Measurements from ENCODE around the gene LRRC46.

LRRC46 gene

GRCh38 chr17:47882247-47882646 lies 50.8 kb downstream of the LRRC46 start:
- ChIA-PET POLR2A (ENCODE audit: low non-redundant PET) (no interaction called here), CTCF (interaction anchor here (0.6 to 6.1 kb wide), 2 partner anchors 40 to 70 kb away, joined by 3 to 78 read pairs; partner anchors contain the start of gene SCRN2)
- H3K27ac ChIP-seq = peak overlapping the region; percentile 50
- DNase-seq (ENCODE audit: low spot score) = no peak
- TF ChIP-seq CTCF (conservative IDR thresholded peaks at IDR 0.05; ENCODE audit: low read depth) = no peak

- no peak for TF ChIP-seq CTCF (conservative IDR thresholded peaks at IDR 0.05; ENCODE audit: low read depth)
- ChIA-PET CTCF (interaction anchor here (6.1 kb wide), 1 partner anchor 41 kb away, joined by 78 read pairs; the partner anchor contains the start of gene SCRN2), POLR2A (ENCODE audit: low non-redundant PET) (no interaction called here)
- H3K27ac ChIP-seq = peak overlapping the region; percentile 50
- no peak for DNase-seq (ENCODE audit: low spot score)
Observed at GRCh38 chr17:47882695-47883588, 51.5 kb downstream of the LRRC46 start.

GRCh38 chr17:47883589-47884426 lies 52.3 kb downstream of the LRRC46 start:
- peak overlapping the region; percentile 67 for H3K27ac ChIP-seq
- CTCF ChIA-PET = interaction anchor here (2.6 to 6.1 kb wide), 2 partner anchors 37 to 42 kb away, joined by 15 to 78 read pairs; partner anchors contain the start of gene SCRN2
- DNase-seq (ENCODE audit: low spot score) = no peak
- POLR2A ChIA-PET (ENCODE audit: low non-redundant PET) = no interaction called here
- no peak for TF ChIP-seq CTCF (conservative IDR thresholded peaks at IDR 0.05; ENCODE audit: low read depth)

- CTCF ChIA-PET = interaction anchor here (2.6 to 6.1 kb wide), 2 partner anchors 37 to 43 kb away, joined by 15 to 78 read pairs; partner anchors contain the start of gene SCRN2
Observed at GRCh38 chr17:47884427-47884740, 52.9 kb downstream of the LRRC46 start.

GRCh38 chr17:47884905-47885730 lies 53.6 kb downstream of the LRRC46 start:
- ChIA-PET POLR2A (ENCODE audit: low non-redundant PET) (no interaction called here), CTCF (interaction anchor here (0.7 to 6.1 kb wide), 4 partner anchors 35 to 83 kb away, joined by 3 to 78 read pairs (median 9); partner anchors contain the start of gene SCRN2)
- no peak for TF ChIP-seq CTCF (conservative IDR thresholded peaks at IDR 0.05; ENCODE audit: low read depth)
- peak overlapping the region; percentile 67 for H3K27ac ChIP-seq
- no peak for DNase-seq (ENCODE audit: low spot score)

More at GRCh38 chr17:47884427-47884740, 52.9 kb downstream of the LRRC46 start:
- DNase-seq (ENCODE audit: low spot score) = no peak
- POLR2A ChIA-PET (ENCODE audit: low non-redundant PET) = no interaction called here
- peak overlapping the region; percentile 67 for H3K27ac ChIP-seq
- no peak for TF ChIP-seq CTCF (conservative IDR thresholded peaks at IDR 0.05; ENCODE audit: low read depth)
